Measurements from ENCODE around the gene NDUFB11. TPM values are rescaled to one million over a fixed set of nuclear protein-coding genes. Genes with fewer than 3 reads are reported as not detected.

NDUFB11 gene
- total RNA-seq, 1 experiment from 2014 or later = 122 TPM

- no peaks in the 10 kb centered on the region for H3K27me3 ChIP-seq (ENCODE audit: low read length)
- H3K9me3 ChIP-seq (ENCODE audit: low read length) = no peaks in the 10 kb centered on the region
- H3K9ac ChIP-seq (ENCODE audit: low read length) = no peak overlapping the region
- H3K9me2 ChIP-seq (replicated peaks; ENCODE audit: insufficient read depth, low read length) = no peaks in the 10 kb centered on the region
- no peak overlapping the region for H3K27ac ChIP-seq (ENCODE audit: low read length)
- H3K79me2 ChIP-seq (ENCODE audit: low read length) = peaks cover 53% of the 10 kb centered on the region
- H3K4me1 ChIP-seq (ENCODE audit: low read length) = no peaks in the 10 kb centered on the region
- peaks cover 4% of the 10 kb centered on the region; the same call in 1 of the 2 replicates for H4K20me1 ChIP-seq (ENCODE audit: insufficient read depth, low read depth, low read length)
- H2AFZ ChIP-seq (ENCODE audit: low read length) = no peak overlapping the region
- no peak for DNase-seq
- H3K36me3 ChIP-seq (ENCODE audit: insufficient read depth, low read length) = peaks cover 3% of the 10 kb centered on the region; the same call in 1 of the 2 replicates
- H3K4me2 ChIP-seq (ENCODE audit: low read depth, low read length, poor library complexity, severe bottlenecking) = no peak overlapping the region
- H3K4me3 ChIP-seq (ENCODE audit: low read length) = no peak overlapping the region
These were observed 18.6 kb upstream of the NDUFB11 start for GRCh38 chrX:47162927-47163583.

- DNase-seq = no peak
- H3K27ac ChIP-seq (ENCODE audit: low read length) = no peak overlapping the region
- H3K9ac ChIP-seq (ENCODE audit: low read length) = no peak overlapping the region
- no peaks in the 10 kb centered on the region for H3K9me3 ChIP-seq (ENCODE audit: low read length)
- peaks cover 7% of the 10 kb centered on the region; the same call in 1 of the 2 replicates for H3K36me3 ChIP-seq (ENCODE audit: insufficient read depth, low read length)
- no peaks in the 10 kb centered on the region for H3K9me2 ChIP-seq (replicated peaks; ENCODE audit: insufficient read depth, low read length)
- peaks cover 74% of the 10 kb centered on the region for H3K79me2 ChIP-seq (ENCODE audit: low read length)
- H3K4me1 ChIP-seq (ENCODE audit: low read length) = no peaks in the 10 kb centered on the region
- H4K20me1 ChIP-seq (ENCODE audit: insufficient read depth, low read depth, low read length) = peaks cover 4% of the 10 kb centered on the region; the same call in 1 of the 2 replicates
- no peak overlapping the region for H3K4me3 ChIP-seq (ENCODE audit: low read length)
- H2AFZ ChIP-seq (ENCODE audit: low read length) = no peak overlapping the region
- H3K4me2 ChIP-seq (ENCODE audit: low read depth, low read length, poor library complexity, severe bottlenecking) = no peak overlapping the region
- no peaks in the 10 kb centered on the region for H3K27me3 ChIP-seq (ENCODE audit: low read length)
These were observed 16.3 kb upstream of the NDUFB11 start for GRCh38 chrX:47160781-47161180.

GRCh38 chrX:47158781-47159180 is 14.3 kb upstream of the NDUFB11 start:
- Histone ChIP-seq H3K4me2 (ENCODE audit: low read depth, low read length, poor library complexity, severe bottlenecking) (no peak overlapping the region), H3K79me2 (ENCODE audit: low read length) (peaks cover 79% of the 10 kb centered on the region), H3K9me2 (replicated peaks; ENCODE audit: insufficient read depth, low read length) (no peaks in the 10 kb centered on the region), H3K4me3 (ENCODE audit: low read length) (no peak overlapping the region), H2AFZ (ENCODE audit: low read length) (no peak overlapping the region), H3K9me3 (ENCODE audit: low read length) (no peaks in the 10 kb centered on the region), H3K27ac (ENCODE audit: low read length) (no peak overlapping the region), H3K36me3 (ENCODE audit: insufficient read depth, low read length) (peaks cover 7% of the 10 kb centered on the region; the same call in 1 of the 2 replicates), H3K9ac (ENCODE audit: low read length) (no peak overlapping the region), H4K20me1 (ENCODE audit: insufficient read depth, low read depth, low read length) (peaks cover 4% of the 10 kb centered on the region; the same call in 1 of the 2 replicates), H3K4me1 (ENCODE audit: low read length) (no peaks in the 10 kb centered on the region), H3K27me3 (ENCODE audit: low read length) (no peaks in the 10 kb centered on the region)
- no peak for DNase-seq

DNA sequence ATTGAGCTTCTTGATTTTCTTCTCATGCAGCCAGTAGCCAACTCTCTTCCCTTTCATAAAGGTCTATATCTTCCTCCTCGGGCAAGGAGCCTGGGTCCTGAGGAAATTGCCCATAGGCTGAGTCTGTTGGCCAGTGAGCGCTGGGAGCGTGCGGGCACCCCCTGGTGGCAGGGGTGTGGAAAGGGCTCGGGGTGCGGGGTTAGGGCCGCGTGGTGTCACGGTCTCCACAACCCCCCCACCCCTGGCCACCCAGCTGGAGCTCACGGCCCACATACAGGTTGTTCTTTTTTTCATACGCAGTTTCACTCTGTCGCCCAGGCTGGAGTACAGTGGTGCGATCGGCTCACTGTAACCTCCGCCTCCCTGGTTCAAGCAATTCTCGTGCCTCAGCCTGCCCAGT is 13.6 kb upstream of the NDUFB11 start:
- DNase-seq = no peak
- Histone ChIP-seq H3K9ac (ENCODE audit: low read length) (no peak overlapping the region), H3K4me3 (ENCODE audit: low read length) (no peak overlapping the region), H3K4me1 (ENCODE audit: low read length) (no peaks in the 10 kb centered on the region), H3K9me2 (replicated peaks; ENCODE audit: insufficient read depth, low read length) (no peaks in the 10 kb centered on the region), H2AFZ (ENCODE audit: low read length) (no peak overlapping the region), H3K79me2 (ENCODE audit: low read length) (peaks cover 81% of the 10 kb centered on the region), H3K36me3 (ENCODE audit: insufficient read depth, low read length) (peaks cover 11% of the 10 kb centered on the region; the same call in 1 of the 2 replicates), H3K27ac (ENCODE audit: low read length) (no peak overlapping the region), H3K27me3 (ENCODE audit: low read length) (no peaks in the 10 kb centered on the region), H3K9me3 (ENCODE audit: low read length) (no peaks in the 10 kb centered on the region), H3K4me2 (ENCODE audit: low read depth, low read length, poor library complexity, severe bottlenecking) (no peak overlapping the region), H4K20me1 (ENCODE audit: insufficient read depth, low read depth, low read length) (peaks cover 4% of the 10 kb centered on the region; the same call in 1 of the 2 replicates)

GRCh38 chrX:47156611-47157520 is 12.4 kb upstream of the NDUFB11 start:
- H4K20me1 ChIP-seq (ENCODE audit: insufficient read depth, low read depth, low read length) = peaks cover 4% of the 10 kb centered on the region; the same call in 1 of the 2 replicates
- no peaks in the 10 kb centered on the region for H3K9me2 ChIP-seq (replicated peaks; ENCODE audit: insufficient read depth, low read length)
- no peaks in the 10 kb centered on the region for H3K9me3 ChIP-seq (ENCODE audit: low read length)
- H3K79me2 ChIP-seq (ENCODE audit: low read length) = peaks cover 81% of the 10 kb centered on the region
- no peak overlapping the region for H2AFZ ChIP-seq (ENCODE audit: low read length)
- H3K27me3 ChIP-seq (ENCODE audit: low read length) = no peaks in the 10 kb centered on the region
- no peak overlapping the region for H3K4me2 ChIP-seq (ENCODE audit: low read depth, low read length, poor library complexity, severe bottlenecking)
- no peak overlapping the region for H3K27ac ChIP-seq (ENCODE audit: low read length)
- H3K4me3 ChIP-seq (ENCODE audit: low read length) = no peak overlapping the region
- peaks cover 11% of the 10 kb centered on the region for H3K36me3 ChIP-seq (ENCODE audit: insufficient read depth, low read length)
- no peak overlapping the region for H3K9ac ChIP-seq (ENCODE audit: low read length)
- H3K4me1 ChIP-seq (ENCODE audit: low read length) = no peaks in the 10 kb centered on the region
- no peak for DNase-seq

DNA sequence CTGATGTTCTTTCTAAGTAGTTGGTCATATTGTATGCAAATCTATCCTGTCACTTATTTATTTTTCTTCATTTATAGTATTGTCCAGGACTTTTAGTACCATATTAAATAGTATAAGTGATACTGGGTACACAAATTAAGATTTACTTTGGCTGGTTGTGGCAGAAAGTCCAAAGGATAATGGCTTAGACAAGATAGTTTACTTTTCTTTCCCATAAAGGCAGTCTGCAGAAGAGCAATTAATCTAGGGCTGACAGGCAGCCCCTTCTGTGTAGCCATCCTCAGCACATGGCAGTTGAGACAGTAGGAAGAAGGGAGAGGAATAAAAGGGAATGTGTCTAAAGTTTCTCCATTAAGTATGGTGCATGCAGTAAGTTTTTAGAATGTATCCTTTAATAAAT is 6.9 kb upstream of the NDUFB11 start:
- H3K4me1 ChIP-seq (ENCODE audit: low read length) = peaks cover 9% of the 10 kb centered on the region
- no peaks in the 10 kb centered on the region for H3K9me2 ChIP-seq (replicated peaks; ENCODE audit: insufficient read depth, low read length)
- no peak for DNase-seq
- no peak overlapping the region for H3K27ac ChIP-seq (ENCODE audit: low read length)
- peaks cover 15% of the 10 kb centered on the region; the same call in 1 of the 2 replicates for H4K20me1 ChIP-seq (ENCODE audit: insufficient read depth, low read depth, low read length)
- H3K9ac ChIP-seq (ENCODE audit: low read length) = no peak overlapping the region
- H3K79me2 ChIP-seq (ENCODE audit: low read length) = peaks cover 83% of the 10 kb centered on the region
- H3K4me2 ChIP-seq (ENCODE audit: low read depth, low read length, poor library complexity, severe bottlenecking) = no peak overlapping the region
- H3K4me3 ChIP-seq (ENCODE audit: low read length) = no peak overlapping the region
- H3K9me3 ChIP-seq (ENCODE audit: low read length) = no peaks in the 10 kb centered on the region
- no peak overlapping the region for H2AFZ ChIP-seq (ENCODE audit: low read length)
- H3K36me3 ChIP-seq (ENCODE audit: insufficient read depth, low read length) = peaks cover 24% of the 10 kb centered on the region
- no peaks in the 10 kb centered on the region for H3K27me3 ChIP-seq (ENCODE audit: low read length)

GRCh38 chrX:47148946-47149345 is 4.4 kb upstream of the NDUFB11 start:
- Histone ChIP-seq H3K79me2 (ENCODE audit: low read length) (peaks cover 79% of the 10 kb centered on the region), H3K9ac (ENCODE audit: low read length) (no peak overlapping the region), H3K4me2 (ENCODE audit: low read depth, low read length, poor library complexity, severe bottlenecking) (no peak overlapping the region), H3K9me2 (replicated peaks; ENCODE audit: insufficient read depth, low read length) (no peaks in the 10 kb centered on the region), H4K20me1 (ENCODE audit: insufficient read depth, low read depth, low read length) (peaks cover 23% of the 10 kb centered on the region; the same call in 1 of the 2 replicates), H3K4me1 (ENCODE audit: low read length) (peaks cover 13% of the 10 kb centered on the region), H3K36me3 (ENCODE audit: insufficient read depth, low read length) (peaks cover 23% of the 10 kb centered on the region; the same call in 1 of the 2 replicates), H3K9me3 (ENCODE audit: low read length) (no peaks in the 10 kb centered on the region), H3K27ac (ENCODE audit: low read length) (no peak overlapping the region), H3K27me3 (ENCODE audit: low read length) (no peaks in the 10 kb centered on the region), H3K4me3 (ENCODE audit: low read length) (no peak overlapping the region), H2AFZ (ENCODE audit: low read length) (no peak overlapping the region)
- no peak for DNase-seq

Data from Karpas-422 (cell line).